Measurements from ENCODE around the gene HIPK2.

- TF ChIP-seq CTCF (IDR thresholded peaks at IDR 0.05; ENCODE audit: low read depth, low read length): no peak
- TF ChIP-seq POLR2A (IDR thresholded peaks at IDR 0.05; ENCODE audit: extremely low read depth, insufficient read length): no peak
- peak; percentile 35; the same call in 1 of the 2 replicates for TF ChIP-seq MAX (IDR thresholded peaks at IDR 0.05; ENCODE audit: low read depth, low read length)
Measured at GRCh38 chr7:139635526-139636302, 142.1 kb downstream of the HIPK2 start.

All from NB4 (cell line).